HG02870 (cell line): Measurements from ENCODE around the gene RBMX.

Source experiments
- ATAC-seq: cut with Tn5 transposase; IDR thresholded peaks from one replicate; pipeline ENCODE4 v1.9.1; 2021; ENCODE audit warnings: mild to moderate bottlenecking, moderate library complexity; ENCODE audit not compliant: unreplicated experiment

RBMX gene

DNA sequence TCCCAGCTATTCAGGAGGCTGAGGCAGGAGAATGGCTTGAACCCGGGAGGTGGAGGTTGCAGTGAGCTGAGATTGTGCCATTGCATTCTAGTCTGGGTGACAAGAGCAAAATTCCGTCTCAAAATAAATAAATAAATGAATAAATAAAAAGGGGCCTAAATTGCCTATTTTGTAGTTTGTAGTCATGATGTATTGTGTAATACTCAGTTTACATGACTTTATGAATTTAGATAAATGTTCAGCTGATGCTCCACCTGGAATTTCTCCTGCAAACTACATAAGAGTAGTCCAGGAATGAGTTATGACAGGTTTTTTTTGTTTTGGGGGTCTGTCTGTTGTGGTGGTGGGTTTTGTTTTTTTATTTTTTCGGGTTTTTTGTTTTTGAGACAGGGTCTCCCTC is 31.1 kb downstream of the RBMX start:
- no peak for ATAC-seq

- no peak for ATAC-seq
Observed at GRCh38 chrX:136847874-136848273, 32.7 kb downstream of the RBMX start.

GRCh38 chrX:136839196-136839595 is 41.3 kb downstream of the RBMX start:
- no peak for ATAC-seq

DNA sequence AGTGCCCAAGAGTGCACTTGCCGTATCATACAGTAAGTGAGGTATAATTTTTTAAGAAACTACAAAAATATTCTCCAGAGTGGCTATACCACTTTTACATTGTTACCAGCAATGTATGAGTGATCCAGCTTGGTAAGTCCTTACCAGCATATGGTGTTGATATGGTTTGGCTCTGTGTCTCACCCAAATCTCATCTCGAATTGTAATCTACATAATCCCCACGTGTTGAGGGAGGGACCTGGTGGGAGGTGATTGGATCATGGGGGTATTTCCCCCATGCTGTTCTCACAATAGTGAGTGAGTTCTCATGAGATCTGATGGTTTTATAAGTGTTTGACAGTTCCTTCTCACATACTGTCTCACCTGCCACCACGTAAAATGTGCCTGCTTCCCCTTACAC is 44.8 kb downstream of the RBMX start:
- ATAC-seq, result no peak

GRCh38 chrX:136829413-136829812 is 51.1 kb downstream of the RBMX start:
- no peak for ATAC-seq

DNA sequence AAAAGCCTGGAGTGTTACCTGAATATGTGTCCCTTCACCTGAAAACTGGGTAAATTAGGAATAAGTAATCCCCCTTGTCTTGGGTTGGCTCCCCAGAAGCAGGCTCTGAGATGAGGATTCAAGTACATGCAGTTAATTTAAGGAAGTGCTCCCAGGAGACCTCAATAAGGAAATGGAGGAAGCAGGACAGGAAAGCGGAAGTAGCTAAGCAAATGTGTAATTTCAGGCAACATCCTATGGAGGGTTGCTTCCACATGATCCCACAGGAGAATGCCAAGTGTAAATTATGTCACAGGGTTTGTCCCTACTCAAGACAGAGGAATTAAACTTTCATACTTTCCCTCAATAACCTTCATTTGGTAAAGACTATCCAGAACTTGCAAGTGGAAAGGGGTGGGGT is 51.7 kb downstream of the RBMX start:
- ATAC-seq, result no peak

DNA sequence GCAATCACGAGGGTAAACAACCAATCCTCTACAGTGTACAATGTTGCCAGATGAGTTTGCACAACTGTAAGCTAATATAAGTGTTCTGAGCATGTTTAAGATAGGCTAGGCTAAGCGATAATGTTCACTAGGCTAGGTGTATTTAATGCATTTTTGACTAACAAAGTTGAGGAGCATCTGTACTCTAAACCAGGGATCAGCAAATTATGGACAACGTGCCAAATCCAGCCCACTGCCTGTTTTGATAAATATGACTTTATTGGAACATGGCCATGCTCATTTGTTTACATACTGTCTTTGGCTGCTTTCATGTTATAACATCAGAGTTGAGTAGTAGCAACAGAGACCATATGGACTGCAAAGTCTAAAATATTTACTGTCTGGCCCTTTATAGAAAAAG is 53.5 kb downstream of the RBMX start:
- no peak for ATAC-seq

GRCh38 chrX:136825771-136826170 is 54.8 kb downstream of the RBMX start:
- ATAC-seq, result no peak
